SK-N-SH (cell line): ENCODE data around the gene GFPT1. TPM values are rescaled to one million over a fixed set of nuclear protein-coding genes. Genes with fewer than 3 reads are reported as not detected.

ENCODE experiments used
- CTCF ChIA-PET: fragments of 300-600, 350-600 bp; formaldehyde crosslinking; extraction: SDS; loops from one replicate; lab custom pipeline; 2021; lab: Yijun Ruan, JAX
- POLR2A ChIA-PET: fragments of 350-600 bp; sonication (Branson Sonifier 250); formaldehyde crosslinking; extraction: SDS; loops from one replicate; lab custom pipeline; 2020; ENCODE audit warnings: antibody characterized with exemption, inconsistent platforms; lab: Yijun Ruan, JAX
- DNase-seq: peaks from one replicate; pipeline ENCODE4 v3.0.0; 2012
- H2AFZ ChIP-seq: fragments of 200-600 bp; sonication (generic); 2 replicates; pipeline ENCODE4 v1.8.1; 2016; ENCODE audit warnings: antibody characterized with exemption, mild to moderate bottlenecking, low read depth
- H3F3A ChIP-seq: fragments of 200-600 bp; sonication (generic); replicated peaks from 2 replicates; pipeline ENCODE3; 2016; ENCODE audit warnings: antibody characterized with exemption, mild to moderate bottlenecking; ENCODE audit not compliant: insufficient read depth
- H3K27ac ChIP-seq, 2 experiments: fragments of 200-500 bp in 1 of 2; fragments of 200-600 bp in 1 of 2; sonication (Bioruptor generic) in 1 of 2; sonication (generic), shearing (Covaris generic) in 1 of 2; 2 replicates each; pipeline versions ENCODE4 v1.5.1 to v1.6.1; 2014 to 2016; ENCODE audit warnings: low read depth in 2 of 2, inconsistent platforms in 1 of 2, low read length in 1 of 2, mild to moderate bottlenecking in 1 of 2, mixed read lengths in 1 of 2
- H3K27me3 ChIP-seq: fragments of 200-600 bp; sonication (generic), shearing (Covaris generic); 2 replicates; pipeline ENCODE4 v1.6.1; 2016; ENCODE audit warnings: mixed run types; ENCODE audit not compliant: insufficient read depth
- H3K36me3 ChIP-seq, 2 experiments: fragments of 200-500 bp in 1 of 2; fragments of 200-600 bp in 1 of 2; sonication (Bioruptor generic) in 1 of 2; sonication (generic) in 1 of 2; replicated peaks in 1 of 2; 2 replicates each; pipeline versions ENCODE3 to v1.5.1; 2014 to 2016; ENCODE audit warnings: low read length in 1 of 2, mild to moderate bottlenecking in 1 of 2; ENCODE audit not compliant: insufficient read depth in 2 of 2, control insufficient read depth in 1 of 2
- H3K4me1 ChIP-seq, 2 experiments: fragments of 200-500 bp in 1 of 2; fragments of 200-600 bp in 1 of 2; sonication (Bioruptor generic) in 1 of 2; sonication (generic), shearing (Covaris generic) in 1 of 2; 2 replicates each; pipeline versions ENCODE4 v1.5.1 to v1.6.1; 2014 to 2016; ENCODE audit warnings: low read depth in 1 of 2, low read length in 1 of 2, mixed run types in 1 of 2; ENCODE audit not compliant: insufficient read depth in 2 of 2, control insufficient read depth in 1 of 2
- H3K4me2 ChIP-seq: fragments of 200-600 bp; sonication (generic), shearing (Covaris generic); 2 replicates; pipeline ENCODE4 v1.6.1; 2017; ENCODE audit warnings: mixed run types
- H3K4me3 ChIP-seq, 2 experiments: fragments of 200-500 bp in 1 of 2; fragments of 200-600 bp in 1 of 2; sonication (Bioruptor generic) in 1 of 2; sonication (generic), shearing (Covaris generic) in 1 of 2; 2 replicates each; pipeline versions ENCODE4 v1.5.1 to v1.8.1; 2014 to 2016; ENCODE audit warnings: low read depth in 2 of 2, inconsistent platforms in 1 of 2, low read length in 1 of 2, mild to moderate bottlenecking in 1 of 2, mixed read lengths in 1 of 2, moderate library complexity in 1 of 2
- H3K79me2 ChIP-seq: fragments of 200-600 bp; sonication (generic); 2 replicates; pipeline ENCODE4 v1.8.1; 2017; ENCODE audit warnings: mild to moderate bottlenecking; ENCODE audit not compliant: insufficient read depth
- H3K9ac ChIP-seq: fragments of 200-600 bp; sonication (generic); 2 replicates; pipeline ENCODE4 v1.6.1; 2017; ENCODE audit warnings: mixed run types
- H3K9me2 ChIP-seq: fragments of 200-600 bp; sonication (generic); 2 replicates; pipeline ENCODE4 v1.6.1; 2017; ENCODE audit warnings: mixed run types
- H3K9me3 ChIP-seq: fragments of 200-600 bp; sonication (generic); 2 replicates; pipeline ENCODE4 v1.6.1; 2017; ENCODE audit warnings: mixed run types, mild to moderate bottlenecking, moderate library complexity
- H4K20me1 ChIP-seq: fragments of 200-600 bp; sonication (generic); 2 replicates; pipeline ENCODE4 v1.6.1; 2017; ENCODE audit warnings: mild to moderate bottlenecking, mixed run types; ENCODE audit not compliant: insufficient read depth
- CHD2 ChIP-seq: fragments of 150-350 bp; IDR thresholded peaks from 2 replicates; pipeline ENCODE4 v1.6.1; 2018; ENCODE audit warnings: low read length; ENCODE audit not compliant: partially characterized antibody
- ELF1 ChIP-seq: IDR thresholded peaks from 2 replicates; pipeline ENCODE4 v1.4.0; 2012
- EP300 ChIP-seq, 2 experiments: IDR thresholded peaks; 2 replicates each; pipeline versions ENCODE4 v1.4.0 to v1.6.1; 2012; ENCODE audit warnings: borderline replicate concordance in 1 of 2, low read depth in 1 of 2, low read length in 1 of 2
- EZH2phosphoT487 ChIP-seq: fragments of 200-600 bp; sonication (generic); IDR thresholded peaks from 2 replicates; pipeline ENCODE4 v1.6.1; 2017; ENCODE audit warnings: low read depth, mixed run types, mild to moderate bottlenecking, antibody characterized with exemption, moderate library complexity, borderline replicate concordance
- FOXJ3 ChIP-seq: sonication (generic); formaldehyde crosslinking; IDR thresholded peaks from 2 replicates; pipeline ENCODE4 v1.5.1; 2020; ENCODE audit warnings: mild to moderate bottlenecking, missing genetic modification reagents
- FOXM1 ChIP-seq: IDR thresholded peaks from 2 replicates; pipeline ENCODE4 v1.4.0; 2012; ENCODE audit warnings: low read depth, mild to moderate bottlenecking
- MXI1 ChIP-seq: IDR thresholded peaks from 2 replicates; pipeline ENCODE4 v1.6.1; 2012; ENCODE audit warnings: mild to moderate bottlenecking, low read depth, low read length, improper control_type of control experiment
- NFIC ChIP-seq: IDR thresholded peaks from 2 replicates; pipeline ENCODE4 v1.4.0; 2012; ENCODE audit warnings: borderline replicate concordance
- NRF1 ChIP-seq: IDR thresholded peaks from 2 replicates; pipeline ENCODE4 v1.6.1; 2012; ENCODE audit warnings: low read depth, mild to moderate bottlenecking, low read length
- RAD21 ChIP-seq: IDR thresholded peaks from 2 replicates; pipeline ENCODE4 v1.6.1; 2012; ENCODE audit warnings: mild to moderate bottlenecking, low read length
- RXRA ChIP-seq: IDR thresholded peaks from 2 replicates; pipeline ENCODE4 v1.4.0; 2012; ENCODE audit warnings: low read depth, mild to moderate bottlenecking, borderline replicate concordance
- TCF12 ChIP-seq: IDR thresholded peaks from 2 replicates; pipeline ENCODE4 v1.4.0; 2012
- TEAD4 ChIP-seq: IDR thresholded peaks from 2 replicates; pipeline ENCODE4 v1.4.0; 2012; ENCODE audit warnings: mild to moderate bottlenecking, borderline replicate concordance; ENCODE audit not compliant: insufficient read depth
- YY1 ChIP-seq: IDR thresholded peaks from 2 replicates; pipeline ENCODE4 v1.4.0; 2012; ENCODE audit warnings: low read depth, mild to moderate bottlenecking
- WGBS: methylation state at CpG from one replicate; pipeline ENCODE4 v1.1.6; 2017; ENCODE audit warnings: low lambda C conversion rate; 5-methylcytosine and 5-hydroxymethylcytosine counted together
- polyA plus RNA-seq, 3 experiments: library from polyadenylated mRNA; depleted of rRNA; stranded (reverse); fragments of >200 nt; gene quantifications; 2 replicates each; pipeline ENCODE4 v1.2.3, GENCODE V29; 2012
- TF ChIP-seq, protein P1 (sequence below): IDR thresholded peaks from 2 replicates; pipeline ENCODE4 v1.4.0; 2012; ENCODE audit warnings: low read depth, borderline replicate concordance
- TF ChIP-seq, protein P2 (sequence below): IDR thresholded peaks from 2 replicates; pipeline ENCODE4 v1.4.0; 2012; ENCODE audit warnings: low read depth
- TF ChIP-seq, protein P3 (sequence below): IDR thresholded peaks from 2 replicates; pipeline ENCODE4; 2012
- TF ChIP-seq, protein P4 (sequence below): fragments of 150-350 bp; IDR thresholded peaks from 2 replicates; pipeline ENCODE4 v1.6.1; 2017; ENCODE audit warnings: antibody characterized with exemption, low read length, low read depth, borderline replicate concordance
- TF ChIP-seq, protein P5 (sequence below): fragments of 200-600 bp; sonication (generic); IDR thresholded peaks from 2 replicates; pipeline ENCODE4 v1.6.1; 2017; ENCODE audit warnings: antibody characterized with exemption, mild to moderate bottlenecking, moderate library complexity

GFPT1 gene
- polyA plus RNA-seq, 1 of the 3 experiments (the other 2 are of a cell fraction): 6.0 TPM

DNA sequence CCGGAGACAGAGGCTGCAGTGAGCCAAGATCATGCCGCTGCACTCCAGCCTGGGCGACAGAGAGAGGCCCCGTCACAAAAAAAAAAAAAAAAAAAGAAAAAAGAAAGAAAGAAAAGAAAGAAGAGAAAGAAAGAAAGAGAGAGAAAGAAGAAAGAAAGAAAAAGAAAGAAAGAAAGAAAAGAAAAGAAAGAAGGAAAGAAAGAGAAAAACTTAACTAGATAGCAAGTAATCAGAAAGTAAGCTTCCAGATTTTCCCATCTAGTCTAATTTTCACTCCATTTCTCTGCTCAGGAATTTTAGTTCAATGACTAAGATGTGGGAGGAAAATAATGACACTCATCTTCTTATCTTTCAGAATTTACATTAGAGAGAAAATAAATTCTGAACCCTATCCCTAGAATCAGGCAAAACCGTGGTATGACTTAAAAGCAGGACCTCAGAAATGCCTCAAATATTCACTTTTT, 2.4 kb downstream of the GFPT1 start:
- TF ChIP-seq, protein P1, sequence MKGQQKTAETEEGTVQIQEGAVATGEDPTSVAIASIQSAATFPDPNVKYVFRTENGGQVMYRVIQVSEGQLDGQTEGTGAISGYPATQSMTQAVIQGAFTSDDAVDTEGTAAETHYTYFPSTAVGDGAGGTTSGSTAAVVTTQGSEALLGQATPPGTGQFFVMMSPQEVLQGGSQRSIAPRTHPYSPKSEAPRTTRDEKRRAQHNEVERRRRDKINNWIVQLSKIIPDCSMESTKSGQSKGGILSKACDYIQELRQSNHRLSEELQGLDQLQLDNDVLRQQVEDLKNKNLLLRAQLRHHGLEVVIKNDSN: no peak
- TF ChIP-seq RAD21 (no peak), FOXM1 (no peak), NRF1 (no peak), EZH2phosphoT487 (no peak), YY1 (no peak), EP300 (IDR thresholded peaks at IDR 0.05; ENCODE audit: borderline replicate concordance in 1 of 2, low read depth in 1 of 2, low read length in 1 of 2) (no peak)
- TF ChIP-seq, protein P2, sequence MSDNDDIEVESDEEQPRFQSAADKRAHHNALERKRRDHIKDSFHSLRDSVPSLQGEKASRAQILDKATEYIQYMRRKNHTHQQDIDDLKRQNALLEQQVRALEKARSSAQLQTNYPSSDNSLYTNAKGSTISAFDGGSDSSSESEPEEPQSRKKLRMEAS: no peak
- TF ChIP-seq, protein P3, sequence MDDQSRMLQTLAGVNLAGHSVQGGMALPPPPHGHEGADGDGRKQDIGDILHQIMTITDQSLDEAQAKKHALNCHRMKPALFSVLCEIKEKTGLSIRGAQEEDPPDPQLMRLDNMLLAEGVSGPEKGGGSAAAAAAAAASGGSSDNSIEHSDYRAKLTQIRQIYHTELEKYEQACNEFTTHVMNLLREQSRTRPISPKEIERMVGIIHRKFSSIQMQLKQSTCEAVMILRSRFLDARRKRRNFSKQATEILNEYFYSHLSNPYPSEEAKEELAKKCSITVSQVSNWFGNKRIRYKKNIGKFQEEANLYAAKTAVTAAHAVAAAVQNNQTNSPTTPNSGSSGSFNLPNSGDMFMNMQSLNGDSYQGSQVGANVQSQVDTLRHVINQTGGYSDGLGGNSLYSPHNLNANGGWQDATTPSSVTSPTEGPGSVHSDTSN: no peak
- TF ChIP-seq, protein P4, sequence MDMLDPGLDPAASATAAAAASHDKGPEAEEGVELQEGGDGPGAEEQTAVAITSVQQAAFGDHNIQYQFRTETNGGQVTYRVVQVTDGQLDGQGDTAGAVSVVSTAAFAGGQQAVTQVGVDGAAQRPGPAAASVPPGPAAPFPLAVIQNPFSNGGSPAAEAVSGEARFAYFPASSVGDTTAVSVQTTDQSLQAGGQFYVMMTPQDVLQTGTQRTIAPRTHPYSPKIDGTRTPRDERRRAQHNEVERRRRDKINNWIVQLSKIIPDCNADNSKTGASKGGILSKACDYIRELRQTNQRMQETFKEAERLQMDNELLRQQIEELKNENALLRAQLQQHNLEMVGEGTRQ: no peak
- no peak for DNase-seq
- CTCF ChIA-PET: interaction anchor here (1.0 to 4.5 kb wide), 3 partner anchors 8 to 109 kb away, joined by 3 to 36 read pairs (median 3); partner anchors contain the start of gene NFU1
- no peak overlapping the region for H2AFZ ChIP-seq
- peak overlapping the region; percentile 87 for H3K4me2 ChIP-seq
- H3K27ac ChIP-seq: no peak overlapping the region; a peak in 1 of 4 replicates
- no peaks in the 10 kb centered on the region for H3K9me2 ChIP-seq
- H3K4me1 ChIP-seq: peaks cover 6 to 20% of the 10 kb centered on the region in 2 experiments; a peak in 3 of 4 replicates
- peaks cover 13% of the 10 kb centered on the region for H3F3A ChIP-seq
- no peaks in the 10 kb centered on the region for H3K27me3 ChIP-seq
- no peak overlapping the region; a peak in 1 of 4 replicates for H3K4me3 ChIP-seq
- H3K9me3 ChIP-seq: no peaks in the 10 kb centered on the region
- H4K20me1 ChIP-seq: peaks cover 49% of the 10 kb centered on the region
- WGBS: 95% methylated on average over 5 of the region's 5 CpGs
- peaks cover 77% of the 10 kb centered on the region for H3K79me2 ChIP-seq
- H3K9ac ChIP-seq: no peak overlapping the region
- POLR2A ChIA-PET: no interaction called here
- peaks cover 6 to 8% of the 10 kb centered on the region in 2 experiments for H3K36me3 ChIP-seq

DNA sequence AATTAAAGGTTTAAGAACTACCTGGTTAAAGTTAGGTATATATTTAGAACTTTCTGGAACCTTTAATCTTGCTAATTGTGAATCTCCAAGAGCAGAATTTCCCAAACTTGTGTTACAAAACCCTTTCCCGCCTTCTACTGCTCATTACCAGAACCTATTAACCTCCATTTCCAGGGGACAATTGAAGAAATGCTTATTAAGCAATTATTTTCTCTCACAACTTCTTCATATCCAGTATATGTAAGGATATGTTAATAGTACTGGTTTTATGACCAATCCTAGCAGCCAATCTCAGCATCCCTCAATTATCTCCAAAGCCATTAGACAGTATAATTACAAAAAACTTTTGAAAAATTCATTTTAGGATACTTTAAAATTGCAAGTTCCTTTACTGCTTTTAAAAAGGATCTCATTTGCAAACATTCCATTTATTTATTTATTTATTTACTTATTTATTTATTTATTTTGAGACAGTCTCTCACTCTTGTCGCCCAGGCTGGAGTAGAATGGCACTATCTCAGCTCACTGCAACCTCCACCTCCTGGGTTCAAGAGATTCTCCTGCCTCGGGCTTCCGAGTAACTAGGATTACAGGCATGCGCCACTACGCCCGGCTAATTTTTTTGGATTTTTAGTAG, 3.7 kb downstream of the GFPT1 start:
- Histone ChIP-seq H3K4me3 (no peak overlapping the region), H3K27ac (no peak overlapping the region), H2AFZ (no peak overlapping the region), H3K4me1 (peaks cover 6 to 20% of the 10 kb centered on the region in 2 experiments; a peak in 3 of 4 replicates), H4K20me1 (peaks cover 59% of the 10 kb centered on the region), H3F3A (peaks cover 11% of the 10 kb centered on the region), H3K36me3 (peaks cover 6 to 8% of the 10 kb centered on the region in 2 experiments), H3K27me3 (no peaks in the 10 kb centered on the region), H3K9ac (no peak overlapping the region), H3K79me2 (peaks cover 91% of the 10 kb centered on the region), H3K9me2 (no peaks in the 10 kb centered on the region), H3K4me2 (0 out of 2 replicates have a peak overlapping the region, but pooled peaks have one; percentile 87), H3K9me3 (no peaks in the 10 kb centered on the region)
- WGBS: over 99% methylated on average over 7 of the region's 7 CpGs
- ChIA-PET POLR2A (no interaction called here), CTCF (interaction anchor here (0.7 to 4.5 kb wide), 5 partner anchors 7 to 411 kb away, joined by 3 to 36 read pairs (median 3); partner anchors contain the start of gene NFU1)
- DNase-seq: no peak
- TF ChIP-seq TEAD4 (no peak), FOXJ3 (CRISPR knock-in tag) (no peak), MXI1 (no peak), ELF1 (no peak), CHD2 (no peak), RXRA (no peak), TCF12 (no peak), NFIC (no peak)
- TF ChIP-seq, protein P5, sequence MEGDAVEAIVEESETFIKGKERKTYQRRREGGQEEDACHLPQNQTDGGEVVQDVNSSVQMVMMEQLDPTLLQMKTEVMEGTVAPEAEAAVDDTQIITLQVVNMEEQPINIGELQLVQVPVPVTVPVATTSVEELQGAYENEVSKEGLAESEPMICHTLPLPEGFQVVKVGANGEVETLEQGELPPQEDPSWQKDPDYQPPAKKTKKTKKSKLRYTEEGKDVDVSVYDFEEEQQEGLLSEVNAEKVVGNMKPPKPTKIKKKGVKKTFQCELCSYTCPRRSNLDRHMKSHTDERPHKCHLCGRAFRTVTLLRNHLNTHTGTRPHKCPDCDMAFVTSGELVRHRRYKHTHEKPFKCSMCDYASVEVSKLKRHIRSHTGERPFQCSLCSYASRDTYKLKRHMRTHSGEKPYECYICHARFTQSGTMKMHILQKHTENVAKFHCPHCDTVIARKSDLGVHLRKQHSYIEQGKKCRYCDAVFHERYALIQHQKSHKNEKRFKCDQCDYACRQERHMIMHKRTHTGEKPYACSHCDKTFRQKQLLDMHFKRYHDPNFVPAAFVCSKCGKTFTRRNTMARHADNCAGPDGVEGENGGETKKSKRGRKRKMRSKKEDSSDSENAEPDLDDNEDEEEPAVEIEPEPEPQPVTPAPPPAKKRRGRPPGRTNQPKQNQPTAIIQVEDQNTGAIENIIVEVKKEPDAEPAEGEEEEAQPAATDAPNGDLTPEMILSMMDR: no peak
